ELR (cell line): ENCODE measurements around the gene LHX2.

Experiments
- DNase-seq: peaks from one replicate; pipeline ENCODE4 v3.0.0-alpha.2; 2015; ENCODE audit warnings: low read depth

LHX2 gene

GRCh38 chr9:124062172-124062571 is 50.6 kb downstream of the LHX2 start:
- DNase-seq, result no peak

GRCh38 chr9:124066783-124067577 is 55.4 kb downstream of the LHX2 start:
- DNase-seq, result no peak

DNA sequence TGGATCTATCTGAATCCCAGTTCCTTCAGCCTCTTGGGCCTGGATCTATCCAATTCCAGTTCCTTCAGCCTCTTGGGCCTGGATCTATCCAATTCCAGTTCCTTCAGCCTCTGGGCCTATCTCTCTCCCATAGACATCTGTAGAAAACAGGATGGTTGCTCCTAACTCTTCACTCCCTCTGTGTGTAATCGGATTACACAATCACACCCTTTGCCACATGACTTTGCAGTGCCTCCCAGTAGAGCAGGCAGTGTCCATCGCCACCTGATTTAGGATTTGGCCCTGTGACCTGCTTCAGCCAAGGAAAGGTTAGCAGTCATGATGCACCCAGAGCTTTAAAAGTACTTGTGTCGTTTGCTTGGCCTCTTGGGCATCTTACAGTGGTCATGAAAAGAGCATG is 56.7 kb downstream of the LHX2 start:
- no peak for DNase-seq

- DNase-seq, result no peak
Observed at GRCh38 chr9:124074746-124075145, 63.2 kb downstream of the LHX2 start.

DNA sequence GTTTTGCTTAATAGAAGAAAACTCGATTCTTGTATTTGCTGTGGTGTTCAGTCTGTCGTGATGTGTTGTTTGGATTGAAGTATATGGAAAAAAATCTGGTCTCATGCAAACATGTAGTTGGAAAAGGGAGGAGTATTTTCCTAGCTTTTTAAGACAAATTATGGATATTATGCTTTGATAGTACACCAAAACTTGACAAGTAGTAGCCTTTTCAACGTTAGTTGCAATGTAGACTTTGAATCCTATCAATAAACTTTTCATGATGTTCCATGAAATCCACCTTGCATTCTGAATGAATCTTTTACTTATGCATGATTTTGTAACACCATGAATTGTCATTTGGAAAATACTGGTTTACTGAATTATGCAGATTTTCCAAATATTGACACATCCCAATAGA is 64.2 kb downstream of the LHX2 start:
- DNase-seq, result no peak

DNA sequence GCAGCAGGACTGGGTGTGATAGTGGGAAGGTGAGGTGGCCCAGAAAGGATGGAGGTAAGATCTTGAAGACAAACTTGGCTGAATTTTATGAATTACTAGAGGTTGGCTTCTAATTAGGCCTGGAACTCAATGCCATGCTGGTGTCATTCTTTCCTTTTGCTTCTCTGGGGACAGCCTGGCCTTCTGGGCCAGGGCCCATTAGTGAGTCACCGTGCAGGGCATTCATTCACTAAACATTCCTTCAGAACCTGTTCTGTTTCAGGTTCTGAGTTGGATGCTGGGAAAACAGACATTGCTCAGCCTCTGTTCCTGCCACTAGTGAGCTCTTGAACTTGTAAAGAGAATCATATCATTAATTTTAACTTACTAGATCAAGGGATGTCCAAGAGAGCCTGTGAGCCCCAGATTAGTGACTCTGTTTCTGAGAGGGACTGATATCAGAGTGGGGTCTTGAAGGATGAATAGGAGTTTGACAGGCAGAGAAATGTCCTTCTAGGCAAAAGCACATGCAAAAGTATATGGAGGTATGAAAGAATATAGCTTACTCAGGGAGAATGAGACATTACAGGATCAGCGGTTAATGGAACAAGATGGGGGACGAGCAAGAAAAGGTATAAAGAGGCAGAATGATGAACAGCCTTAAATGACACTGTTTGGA is 66.5 kb downstream of the LHX2 start:
- DNase-seq, result peak; percentile 57

GRCh38 chr9:124078641-124079040 is 67.1 kb downstream of the LHX2 start:
- DNase-seq, result peak; percentile 82

DNA sequence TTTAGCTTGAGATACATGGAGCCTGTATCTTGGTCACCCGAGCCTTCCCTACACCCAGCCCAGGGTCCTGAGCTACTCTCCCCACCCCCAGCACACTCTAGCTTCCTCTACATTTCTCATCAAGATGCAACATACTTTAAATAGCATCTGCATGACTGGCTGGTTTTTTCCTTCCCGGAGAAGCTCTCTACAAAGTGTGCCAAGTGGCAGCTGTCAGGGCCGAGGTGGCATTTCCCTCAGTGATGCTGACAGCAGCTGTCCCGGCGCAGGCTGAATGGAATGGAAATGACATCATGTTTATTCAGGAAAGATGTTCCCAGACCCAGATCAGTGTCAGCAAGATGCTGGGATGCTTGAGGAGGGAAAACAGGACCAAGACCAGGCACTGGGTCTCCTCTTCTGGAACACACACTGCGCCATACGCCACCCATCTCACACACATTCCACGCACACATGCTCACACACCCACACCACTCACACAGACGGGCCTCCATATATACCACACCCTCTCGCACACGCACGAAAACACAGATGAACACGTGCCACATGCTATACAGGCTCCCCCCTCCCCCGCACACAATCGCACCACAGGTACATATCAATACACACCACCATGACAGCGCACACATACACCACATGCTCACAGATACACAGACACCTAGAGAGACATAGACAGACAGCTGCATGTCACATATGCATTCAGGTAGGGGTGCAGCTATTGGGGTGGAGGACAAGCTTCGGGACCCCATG is 67.8 kb downstream of the LHX2 start:
- peak; percentile 85 for DNase-seq

DNA sequence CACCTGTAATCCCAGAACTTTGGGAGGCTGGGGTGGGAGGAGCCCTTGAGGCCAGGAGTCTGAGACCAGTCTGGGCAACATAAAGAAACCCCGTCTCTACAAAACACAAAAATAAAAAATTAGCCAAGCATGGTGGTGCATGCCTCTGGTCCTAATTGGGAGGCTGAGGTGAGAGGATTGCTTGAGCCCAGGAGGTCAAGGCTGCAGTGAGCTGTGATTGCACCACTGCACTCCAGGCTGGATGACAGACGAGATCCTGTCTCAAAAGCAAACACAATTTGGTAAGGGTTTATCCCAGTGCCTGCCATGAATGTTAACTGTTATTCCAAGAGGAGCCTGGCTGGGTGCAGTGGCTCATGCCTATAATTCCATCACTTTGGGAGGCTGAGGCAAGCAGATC is 71.1 kb downstream of the LHX2 start:
- no peak for DNase-seq
